Loucy (cell line): ENCODE results near the gene ZFP91.

Experiments
- H2AFZ ChIP-seq: fragments of 200-600 bp; sonication (generic); 2 replicates; pipeline ENCODE4 v1.6.0; 2016; ENCODE audit warnings: antibody characterized with exemption, mild to moderate bottlenecking, low read length, moderate library complexity
- H3F3A ChIP-seq: fragments of 200-600 bp; 2 replicates; pipeline ENCODE4 v1.6.0; 2016; ENCODE audit warnings: antibody characterized with exemption, low read depth, mild to moderate bottlenecking
- H3K27me3 ChIP-seq: fragments of 200-600 bp; sonication (generic); 2 replicates; pipeline ENCODE4 v1.6.1; 2014; ENCODE audit warnings: low read length, mild to moderate bottlenecking; ENCODE audit not compliant: insufficient read depth, poor library complexity, severe bottlenecking
- H3K36me3 ChIP-seq: fragments of 200-600 bp; sonication (generic); 2 replicates; pipeline ENCODE4 v1.6.1; 2016; ENCODE audit warnings: low read length; ENCODE audit not compliant: insufficient read depth
- H3K4me1 ChIP-seq: fragments of 200-600 bp; sonication (generic); 2 replicates; pipeline ENCODE4 v1.5.1; 2014; ENCODE audit warnings: low read length, mild to moderate bottlenecking; ENCODE audit not compliant: insufficient read depth, poor library complexity, severe bottlenecking
- H3K4me2 ChIP-seq: fragments of 200-600 bp; sonication (generic); 2 replicates; pipeline ENCODE4 v1.6.0; 2014; ENCODE audit warnings: antibody characterized with exemption, low read length, low read depth, mild to moderate bottlenecking; ENCODE audit not compliant: poor library complexity, severe bottlenecking
- H3K4me3 ChIP-seq: fragments of 200-600 bp; sonication (generic); 2 replicates; pipeline ENCODE4 v1.5.1; 2014; ENCODE audit warnings: low read length, mild to moderate bottlenecking, mixed read lengths; ENCODE audit not compliant: poor library complexity, severe bottlenecking
- H3K79me2 ChIP-seq: fragments of 200-600 bp; sonication (generic); 2 replicates; pipeline ENCODE4 v1.6.1; 2014; ENCODE audit warnings: low read length; ENCODE audit not compliant: insufficient read depth
- H3K9ac ChIP-seq: fragments of 200-600 bp; sonication (generic); 2 replicates; pipeline ENCODE4 v1.6.0; 2014; ENCODE audit warnings: mild to moderate bottlenecking, low read depth, low read length, moderate library complexity; ENCODE audit not compliant: poor library complexity, severe bottlenecking
- H3K9me2 ChIP-seq: fragments of 200-600 bp; sonication (generic); replicated peaks from 2 replicates; pipeline ENCODE4 v1.6.1; 2016; ENCODE audit warnings: low read depth, low read length, mixed read lengths
- H3K9me3 ChIP-seq: fragments of 200-600 bp; sonication (generic); 2 replicates; pipeline ENCODE4 v1.6.1; 2014; ENCODE audit warnings: mild to moderate bottlenecking, antibody characterized with exemption, low read length, low read depth; ENCODE audit not compliant: insufficient read depth
- H4K20me1 ChIP-seq: fragments of 200-600 bp; sonication (generic); 2 replicates; pipeline ENCODE4 v1.6.0; 2014; ENCODE audit warnings: antibody characterized with exemption, low read length, mild to moderate bottlenecking; ENCODE audit not compliant: insufficient read depth, poor library complexity, severe bottlenecking
- EZH2phosphoT487 ChIP-seq: fragments of 200-600 bp; IDR thresholded peaks from 2 replicates; pipeline ENCODE4 v1.6.1; 2018; ENCODE audit warnings: antibody characterized with exemption, mild to moderate bottlenecking, moderate library complexity, borderline replicate concordance
- TF ChIP-seq, protein P1 (sequence below): fragments of 200-600 bp; sonication (generic); conservative IDR thresholded peaks from 2 replicates; pipeline ENCODE4 v1.5.1; 2014; ENCODE audit warnings: mild to moderate bottlenecking, antibody characterized with exemption, low read length

Gene ZFP91

DNA sequence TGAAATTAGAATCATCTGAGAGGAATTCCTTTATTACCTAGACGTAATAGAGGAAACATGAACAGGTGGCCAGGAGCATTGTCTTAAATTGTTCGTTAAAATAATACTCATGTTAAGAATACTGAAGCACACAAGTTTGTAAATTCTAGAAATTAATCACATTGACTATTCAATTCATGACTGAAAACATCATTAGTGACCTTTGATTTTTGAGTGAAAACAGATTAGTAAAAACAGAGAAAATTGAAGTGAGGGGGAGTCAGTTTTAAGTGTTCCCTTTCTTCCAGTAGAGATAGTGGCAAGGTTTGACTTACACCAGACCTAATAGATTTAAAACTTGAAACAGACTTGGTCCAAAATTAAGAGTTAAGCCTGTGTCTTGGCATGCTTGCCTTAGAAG is 1.4 kb downstream of the ZFP91 start:
- H3K9ac ChIP-seq, result peak overlapping the region; percentile 99
- peak overlapping the region; percentile 97 for H3K4me2 ChIP-seq
- no peak overlapping the region for H2AFZ ChIP-seq
- H4K20me1 ChIP-seq, result peaks cover 57% of the 10 kb centered on the region
- H3K36me3 ChIP-seq, result peaks cover 8% of the 10 kb centered on the region; the same call in 1 of the 2 replicates
- peaks cover 60% of the 10 kb centered on the region for H3K4me1 ChIP-seq
- no peaks in the 10 kb centered on the region for H3K9me3 ChIP-seq
- H3K79me2 ChIP-seq, result peaks cover 77% of the 10 kb centered on the region
- peaks cover 4% of the 10 kb centered on the region for H3K27me3 ChIP-seq
- peak overlapping the region; percentile 94 for H3K4me3 ChIP-seq
- no peaks in the 10 kb centered on the region for H3K9me2 ChIP-seq
- TF ChIP-seq EZH2phosphoT487, result no peak
- TF ChIP-seq, protein P1, sequence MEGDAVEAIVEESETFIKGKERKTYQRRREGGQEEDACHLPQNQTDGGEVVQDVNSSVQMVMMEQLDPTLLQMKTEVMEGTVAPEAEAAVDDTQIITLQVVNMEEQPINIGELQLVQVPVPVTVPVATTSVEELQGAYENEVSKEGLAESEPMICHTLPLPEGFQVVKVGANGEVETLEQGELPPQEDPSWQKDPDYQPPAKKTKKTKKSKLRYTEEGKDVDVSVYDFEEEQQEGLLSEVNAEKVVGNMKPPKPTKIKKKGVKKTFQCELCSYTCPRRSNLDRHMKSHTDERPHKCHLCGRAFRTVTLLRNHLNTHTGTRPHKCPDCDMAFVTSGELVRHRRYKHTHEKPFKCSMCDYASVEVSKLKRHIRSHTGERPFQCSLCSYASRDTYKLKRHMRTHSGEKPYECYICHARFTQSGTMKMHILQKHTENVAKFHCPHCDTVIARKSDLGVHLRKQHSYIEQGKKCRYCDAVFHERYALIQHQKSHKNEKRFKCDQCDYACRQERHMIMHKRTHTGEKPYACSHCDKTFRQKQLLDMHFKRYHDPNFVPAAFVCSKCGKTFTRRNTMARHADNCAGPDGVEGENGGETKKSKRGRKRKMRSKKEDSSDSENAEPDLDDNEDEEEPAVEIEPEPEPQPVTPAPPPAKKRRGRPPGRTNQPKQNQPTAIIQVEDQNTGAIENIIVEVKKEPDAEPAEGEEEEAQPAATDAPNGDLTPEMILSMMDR, result no peak
- H3F3A ChIP-seq, result peaks cover 12% of the 10 kb centered on the region

DNA sequence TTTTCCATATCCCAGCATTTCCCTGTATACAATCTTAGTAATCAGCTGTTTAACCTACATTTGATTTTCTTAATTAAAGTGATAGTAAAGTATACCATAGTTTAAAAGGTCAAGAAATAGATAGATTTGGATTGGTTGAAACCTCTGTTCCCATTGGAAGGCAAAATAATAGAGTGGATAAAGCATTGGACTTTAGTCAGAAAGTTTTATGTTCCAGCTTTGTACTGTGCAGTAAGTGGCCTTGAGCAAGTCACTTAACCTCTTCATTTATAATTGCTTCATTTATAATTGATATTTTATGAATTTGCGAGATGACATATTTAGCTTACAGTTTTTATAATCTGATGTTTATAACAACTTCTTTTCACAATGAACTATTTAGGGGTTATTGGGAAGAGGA is 3.6 kb downstream of the ZFP91 start:
- no peak for TF ChIP-seq EZH2phosphoT487
- TF ChIP-seq, protein P1, result no peak
- Histone ChIP-seq H3K4me1 (peaks cover 53% of the 10 kb centered on the region), H3K9me2 (no peaks in the 10 kb centered on the region), H3K36me3 (peaks cover 28% of the 10 kb centered on the region; the same call in 1 of the 2 replicates), H3K9me3 (no peaks in the 10 kb centered on the region), H3K4me2 (peak overlapping the region; percentile 97), H3K9ac (peak overlapping the region; percentile 99), H3K79me2 (peaks cover 84% of the 10 kb centered on the region), H3K27me3 (peaks cover 4% of the 10 kb centered on the region), H3K4me3 (peak overlapping the region; percentile 94), H3F3A (peaks cover 4% of the 10 kb centered on the region), H2AFZ (no peak overlapping the region), H4K20me1 (peaks cover 78% of the 10 kb centered on the region)

DNA sequence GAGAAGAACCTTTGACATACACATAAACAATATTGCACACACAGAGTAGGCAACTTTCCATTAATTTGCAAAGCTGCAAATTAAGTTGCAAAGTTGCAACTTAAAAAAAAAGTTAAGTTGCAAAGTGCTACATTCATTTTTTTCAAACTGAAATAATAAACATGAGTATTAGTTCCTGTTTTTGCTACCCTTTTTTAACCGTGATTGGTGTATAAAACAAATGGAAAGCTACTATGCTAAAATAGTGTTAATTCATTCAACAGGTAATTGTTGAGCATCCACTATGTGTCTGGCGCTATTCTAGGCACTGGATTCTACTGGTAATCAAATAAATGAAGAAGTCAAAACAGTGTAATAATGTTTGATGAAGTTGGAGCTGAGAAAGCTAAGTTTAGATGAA is 8.1 kb downstream of the ZFP91 start:
- Histone ChIP-seq H3K9me3 (no peaks in the 10 kb centered on the region), H3K4me2 (peak overlapping the region; percentile 97), H4K20me1 (peaks cover 99% of the 10 kb centered on the region), H3K27me3 (no peaks in the 10 kb centered on the region), H3K36me3 (peaks cover 51% of the 10 kb centered on the region; the same call in 1 of the 2 replicates), H3K4me1 (peaks cover 64% of the 10 kb centered on the region), H3K79me2 (peaks cover 99% of the 10 kb centered on the region), H3K4me3 (no peak overlapping the region), H2AFZ (no peak overlapping the region), H3K9me2 (no peaks in the 10 kb centered on the region), H3F3A (no peaks in the 10 kb centered on the region), H3K9ac (no peak overlapping the region)
- no peak for TF ChIP-seq EZH2phosphoT487
- TF ChIP-seq, protein P1, result no peak
